NT2/D1 (cell line): Measurements from ENCODE around the gene SOX11.
"Not testable (repeated sequence)": the region's sequence is repeated elsewhere in the genome, so short reads cannot be mapped to it uniquely, and the experiment has no call there.

Experiments used
- YY1 ChIP-seq: IDR thresholded peaks from 2 replicates; pipeline ENCODE4 v1.6.1; 2011; ENCODE audit not compliant: insufficient read length, insufficient read depth
- ZNF274 ChIP-seq: IDR thresholded peaks from 2 replicates; pipeline ENCODE4 v1.6.1; 2011; ENCODE audit warnings: mild to moderate bottlenecking, low read depth, low read length

DNA sequence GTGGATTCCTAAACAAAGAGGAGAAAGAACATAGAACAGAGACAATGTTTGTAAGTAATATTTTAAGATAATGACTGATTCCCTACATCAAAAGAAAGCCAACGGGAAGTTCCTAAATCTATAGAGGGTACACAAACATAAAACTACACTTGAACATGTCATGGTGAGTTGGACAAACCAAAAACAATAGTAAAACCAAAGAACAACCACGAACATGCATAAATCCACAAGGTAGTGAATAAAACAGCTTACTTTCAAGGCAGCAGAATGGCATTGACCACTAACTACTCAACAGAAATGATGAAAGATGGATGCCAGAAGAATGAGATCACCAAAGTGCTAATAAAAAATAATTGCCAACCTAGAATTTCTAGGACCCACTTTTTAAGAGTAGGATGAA lies 39.5 kb upstream of the SOX11 start:
- not testable (repeated sequence) for TF ChIP-seq ZNF274, YY1
